GM03348 (cell line): Measurements from ENCODE around the gene NDUFB10.
"Not testable (repeated sequence)": the region's sequence is repeated elsewhere in the genome, so short reads cannot be mapped to it uniquely, and the experiment has no call there.

Experiments
- DNase-seq: peaks from one replicate; pipeline ENCODE4 v3.0.0; 2012; ENCODE audit warnings: low spot score

NDUFB10 gene

DNA sequence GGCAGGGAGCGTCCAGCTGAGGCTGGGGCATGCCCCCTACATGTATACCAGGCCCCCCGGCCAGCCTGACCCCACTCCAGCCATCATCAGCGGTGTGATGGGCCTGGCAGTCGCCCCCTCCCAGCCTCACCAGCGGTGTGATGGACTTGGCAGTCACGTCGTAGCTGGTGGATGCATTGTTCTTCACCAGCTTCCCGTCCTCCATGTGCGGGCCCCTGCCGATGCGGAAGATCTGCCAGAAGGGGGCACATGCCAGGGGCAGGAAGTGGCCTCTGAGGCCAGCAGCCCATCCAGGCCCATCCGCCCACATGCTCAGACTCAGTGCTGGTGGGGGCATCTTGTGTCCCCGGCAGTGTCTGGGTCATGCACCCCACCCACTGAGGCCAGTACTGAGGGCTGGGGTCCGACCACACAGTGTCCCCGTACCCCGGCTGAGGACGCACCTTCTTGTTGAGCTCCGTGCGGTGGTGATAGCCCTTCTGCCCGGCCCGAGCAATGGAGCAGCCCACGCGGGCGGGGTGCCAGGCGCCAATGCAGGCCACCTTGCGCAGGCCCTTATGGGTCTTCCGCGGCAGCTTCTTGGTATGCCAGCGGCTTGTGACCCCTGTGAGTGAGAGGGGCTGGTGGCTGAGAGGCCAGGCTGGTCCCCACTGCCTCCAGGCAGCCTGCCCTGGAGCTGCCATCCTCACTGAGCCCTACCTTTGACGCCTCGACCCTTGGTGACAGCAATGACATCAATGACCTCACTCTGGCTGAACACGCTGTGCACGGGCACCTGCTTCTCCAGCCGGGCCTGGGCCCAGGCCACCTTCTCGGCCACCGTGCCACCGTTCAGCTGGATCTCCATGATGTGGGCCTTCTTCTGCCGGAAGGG, 12.6 kb upstream of the NDUFB10 start:
- DNase-seq = no peak

DNA sequence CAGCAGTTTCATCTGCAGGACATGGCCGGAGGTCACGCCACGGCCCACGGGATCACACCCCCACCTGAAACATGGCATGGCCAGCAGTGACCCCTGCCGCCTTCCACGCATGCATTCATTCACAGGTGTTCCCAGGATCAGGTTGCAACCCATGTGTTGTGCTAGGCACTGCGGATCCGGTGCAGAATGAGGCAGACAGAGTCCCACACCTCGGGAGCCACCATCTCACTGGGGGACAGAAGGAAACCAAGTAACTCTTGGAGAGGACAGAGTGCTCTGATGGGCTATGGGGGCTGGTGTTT, 12.0 kb upstream of the NDUFB10 start:
- no peak for DNase-seq

DNA sequence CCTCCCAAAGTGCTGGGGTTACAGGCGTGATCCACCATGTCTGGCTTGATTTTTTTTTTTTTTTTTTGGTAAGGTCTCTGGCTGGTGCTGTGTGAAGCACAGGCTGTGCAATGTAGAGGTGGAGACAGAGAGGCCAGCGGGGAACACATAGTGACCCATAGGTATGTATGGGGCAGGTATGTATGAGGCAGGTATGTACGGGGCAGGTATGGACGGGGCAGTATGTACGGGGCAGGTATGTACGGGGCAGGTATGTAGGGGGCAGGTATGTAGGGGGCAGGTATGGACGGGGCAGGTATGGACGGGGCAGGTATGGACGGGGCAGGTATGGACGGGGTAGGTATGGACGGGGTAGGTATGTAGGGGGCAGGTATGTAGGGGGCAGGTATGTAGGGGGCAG, 9.8 kb upstream of the NDUFB10 start:
- DNase-seq = no peak

DNA sequence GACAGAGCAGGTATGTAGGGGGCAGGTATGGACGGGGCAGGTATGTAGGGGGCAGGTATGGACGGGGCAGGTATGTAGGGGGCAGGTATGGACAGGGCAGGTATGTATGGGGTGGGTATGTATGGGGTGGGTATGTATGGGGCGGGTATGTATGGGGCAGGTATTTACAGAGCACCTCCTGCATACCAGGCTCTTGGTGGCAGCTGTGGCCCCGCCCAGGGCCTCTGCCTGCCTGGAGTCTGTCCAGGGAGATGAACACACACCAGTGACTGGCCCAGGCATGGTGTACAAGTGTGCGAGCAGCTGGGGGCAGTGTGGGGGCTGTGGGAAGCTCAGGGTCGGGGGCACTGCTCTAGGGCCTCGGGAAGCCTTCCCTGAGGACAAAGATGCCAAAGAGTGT, 9.3 kb upstream of the NDUFB10 start:
- DNase-seq = no peak

DNA sequence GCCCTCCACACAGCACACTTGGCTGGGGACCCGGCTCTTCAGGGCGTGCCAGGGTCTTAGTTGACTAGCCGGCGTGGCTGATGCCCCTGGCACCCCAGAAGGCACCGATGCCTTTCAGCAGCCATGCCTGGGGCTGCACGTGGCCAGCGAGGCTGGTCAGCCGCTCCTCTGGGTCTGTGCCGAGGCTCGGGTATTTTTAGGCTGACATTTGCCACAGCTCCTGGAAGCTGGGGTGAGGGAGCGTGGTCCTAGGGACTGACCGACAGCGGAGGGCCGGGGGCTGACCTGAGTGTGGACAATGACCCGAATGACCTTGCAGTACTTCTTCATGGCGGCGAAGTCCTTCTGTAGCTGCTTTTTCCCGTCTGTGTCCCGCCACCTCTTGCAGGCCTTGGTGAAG, 8.8 kb upstream of the NDUFB10 start:
- DNase-seq = no peak

DNA sequence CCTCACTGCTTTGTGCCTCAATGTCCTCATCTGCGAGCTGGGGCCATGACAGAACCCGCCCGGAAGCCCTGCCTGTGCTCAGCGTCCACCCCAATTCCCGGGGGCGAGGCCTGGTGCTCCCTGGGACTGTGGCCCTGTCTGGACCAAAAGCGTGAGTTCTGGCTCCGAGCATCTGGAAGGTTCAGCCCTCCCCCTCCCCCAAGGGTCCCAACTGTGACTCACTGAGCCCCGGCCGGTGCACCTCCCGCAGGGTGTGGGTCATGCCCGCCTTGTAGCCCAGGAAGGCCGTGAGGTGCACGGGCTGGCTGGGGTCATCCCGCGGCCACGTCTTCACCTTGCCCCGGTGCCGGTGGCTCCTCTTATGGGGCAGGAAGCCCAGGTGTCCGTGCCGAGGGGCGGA, 5.6 kb upstream of the NDUFB10 start:
- no peak for DNase-seq

DNA sequence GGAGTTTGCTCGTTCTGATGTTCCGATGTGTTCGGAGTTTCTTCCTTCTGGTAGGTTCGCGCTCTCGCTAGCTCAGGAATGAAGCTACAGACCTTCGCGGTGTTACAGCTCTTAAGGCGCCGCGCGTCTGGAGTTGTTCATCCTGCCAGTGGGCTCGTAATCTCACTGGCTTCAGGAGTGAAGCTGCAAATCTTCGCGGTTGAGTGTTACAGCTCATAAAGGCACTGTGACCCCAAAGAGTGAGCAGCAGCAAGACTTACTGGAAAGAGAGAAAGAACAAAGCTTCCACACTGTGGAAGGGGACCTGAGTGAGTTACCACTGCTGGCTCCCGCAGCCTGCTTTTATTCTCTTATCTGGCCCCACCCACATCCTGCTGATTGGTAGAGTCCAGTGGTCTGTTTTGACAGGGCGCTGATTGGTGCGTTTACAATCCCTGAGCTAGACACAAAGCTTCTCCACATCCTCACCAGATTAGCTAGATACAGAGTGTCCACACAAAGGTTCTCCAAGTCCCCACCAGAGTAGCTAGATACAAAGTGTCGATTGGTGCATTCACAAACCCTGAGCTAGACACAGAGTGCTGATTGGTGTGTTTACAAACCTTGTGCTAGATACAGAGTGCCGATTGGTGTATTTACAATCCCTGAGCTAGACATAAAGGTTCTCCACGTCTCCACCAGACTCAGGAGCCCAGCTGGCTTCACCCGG, 1.8 kb upstream of the NDUFB10 start:
- DNase-seq = not testable (repeated sequence)

DNA sequence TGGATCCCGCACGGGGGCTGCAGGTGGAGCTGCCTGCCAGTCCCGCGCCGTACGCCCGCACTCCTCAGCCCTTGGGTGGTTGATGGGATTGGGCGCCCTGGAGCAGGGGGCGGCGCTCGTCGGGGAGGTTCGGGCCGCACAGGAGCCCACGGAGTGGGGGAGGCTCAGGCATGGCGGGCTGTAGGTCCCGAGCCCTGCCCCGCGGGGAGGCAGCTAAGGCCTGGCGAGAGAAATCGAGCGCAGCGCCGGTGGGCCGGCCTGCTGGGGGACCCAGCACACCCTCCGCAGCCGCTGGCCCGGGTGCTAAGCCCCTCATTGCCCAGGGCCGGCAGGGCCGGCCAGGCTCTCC, 1.2 kb upstream of the NDUFB10 start:
- not testable (repeated sequence) for DNase-seq

DNA sequence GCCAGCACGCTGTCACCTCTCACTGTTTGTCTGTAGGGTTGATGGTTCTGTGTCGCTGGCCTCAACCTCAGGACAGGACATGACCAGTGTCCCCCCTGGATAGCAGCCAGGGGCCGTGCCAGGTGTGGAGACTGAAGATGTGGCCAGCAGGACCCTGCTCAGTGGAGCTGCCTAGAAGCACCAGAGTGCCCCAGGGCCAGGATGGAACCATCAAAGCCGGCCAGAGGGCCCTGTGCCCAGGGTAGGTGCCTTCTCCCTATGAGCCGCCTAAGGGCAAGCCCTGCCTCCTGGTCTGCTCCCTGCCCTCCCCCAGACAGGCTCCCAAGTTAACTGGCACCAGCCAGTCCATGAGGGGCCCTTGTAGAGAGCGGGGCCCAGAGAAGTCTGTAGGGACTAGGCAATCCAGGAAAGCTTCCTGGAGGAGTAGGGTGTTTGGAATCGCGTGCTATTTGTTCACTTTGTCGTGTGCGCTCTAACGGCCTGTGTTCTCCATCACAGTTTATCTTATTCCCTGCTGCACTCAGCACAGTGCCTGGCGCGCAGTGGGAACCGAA, 546 bp upstream of the NDUFB10 start:
- DNase-seq = no peak

DNA sequence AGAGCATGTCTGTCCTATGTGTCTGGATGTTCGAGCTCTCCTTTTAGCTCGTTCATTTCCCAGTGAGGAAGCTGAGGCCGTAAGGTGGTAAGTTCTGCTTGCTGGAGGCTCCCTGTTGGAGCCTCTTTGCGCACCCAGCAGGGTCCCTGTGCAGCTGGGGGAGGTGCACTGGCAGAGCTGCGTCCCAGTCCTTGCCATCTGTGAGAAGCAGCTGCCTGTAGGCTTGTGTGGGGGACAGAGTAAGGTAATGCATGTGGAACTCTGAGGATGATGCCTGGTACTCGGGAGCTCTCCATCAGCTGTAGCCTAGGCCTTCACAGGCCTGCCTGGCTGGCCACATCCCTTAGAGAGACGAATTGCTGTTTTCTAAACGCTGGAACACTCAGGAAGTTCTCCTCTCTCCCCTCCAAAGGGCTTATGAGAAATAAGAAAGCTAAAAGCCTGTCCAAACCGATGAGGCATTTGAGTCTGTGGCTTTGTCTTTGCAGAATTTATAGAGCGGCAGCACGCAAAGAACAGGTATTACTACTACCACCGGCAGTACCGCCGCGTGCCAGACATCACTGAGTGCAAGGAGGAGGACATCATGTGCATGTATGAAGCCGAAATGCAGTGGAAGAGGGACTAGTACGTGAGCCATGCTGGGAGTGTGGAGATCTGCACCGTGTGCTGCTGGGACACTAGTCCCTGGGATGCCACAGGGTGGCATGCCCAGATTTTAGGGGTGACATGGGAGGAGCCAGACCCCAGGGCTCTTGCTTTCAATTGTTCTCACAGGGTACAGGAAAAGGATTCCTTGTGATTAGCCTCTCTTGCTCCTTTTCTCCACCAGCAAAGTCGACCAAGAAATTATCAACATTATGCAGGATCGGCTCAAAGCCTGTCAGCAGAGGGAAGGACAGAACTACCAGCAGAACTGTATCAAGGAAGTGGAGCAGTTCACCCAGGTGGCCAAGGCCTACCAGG, 1.6 kb downstream of the NDUFB10 start:
- DNase-seq = no peak

DNA sequence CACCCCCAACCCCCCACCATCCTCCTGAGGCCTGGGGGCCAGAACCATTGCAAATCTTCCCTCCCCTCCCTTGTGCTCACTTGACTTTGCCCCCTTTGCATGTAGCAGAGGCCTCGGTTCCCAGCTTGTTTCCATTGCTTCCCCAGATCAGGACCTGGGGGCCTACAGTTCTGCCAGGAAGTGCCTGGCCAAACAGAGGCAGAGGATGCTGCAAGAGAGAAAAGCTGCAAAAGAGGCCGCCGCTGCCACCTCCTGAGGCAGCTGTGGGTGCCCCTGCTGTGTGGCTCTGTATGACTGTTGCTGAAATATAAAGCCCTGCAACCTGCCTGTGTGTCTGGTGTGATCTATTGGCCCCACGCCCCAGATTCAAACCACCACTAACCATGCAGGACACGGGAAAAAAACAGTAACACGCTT, 2.3 kb downstream of the NDUFB10 start:
- DNase-seq = no peak

DNA sequence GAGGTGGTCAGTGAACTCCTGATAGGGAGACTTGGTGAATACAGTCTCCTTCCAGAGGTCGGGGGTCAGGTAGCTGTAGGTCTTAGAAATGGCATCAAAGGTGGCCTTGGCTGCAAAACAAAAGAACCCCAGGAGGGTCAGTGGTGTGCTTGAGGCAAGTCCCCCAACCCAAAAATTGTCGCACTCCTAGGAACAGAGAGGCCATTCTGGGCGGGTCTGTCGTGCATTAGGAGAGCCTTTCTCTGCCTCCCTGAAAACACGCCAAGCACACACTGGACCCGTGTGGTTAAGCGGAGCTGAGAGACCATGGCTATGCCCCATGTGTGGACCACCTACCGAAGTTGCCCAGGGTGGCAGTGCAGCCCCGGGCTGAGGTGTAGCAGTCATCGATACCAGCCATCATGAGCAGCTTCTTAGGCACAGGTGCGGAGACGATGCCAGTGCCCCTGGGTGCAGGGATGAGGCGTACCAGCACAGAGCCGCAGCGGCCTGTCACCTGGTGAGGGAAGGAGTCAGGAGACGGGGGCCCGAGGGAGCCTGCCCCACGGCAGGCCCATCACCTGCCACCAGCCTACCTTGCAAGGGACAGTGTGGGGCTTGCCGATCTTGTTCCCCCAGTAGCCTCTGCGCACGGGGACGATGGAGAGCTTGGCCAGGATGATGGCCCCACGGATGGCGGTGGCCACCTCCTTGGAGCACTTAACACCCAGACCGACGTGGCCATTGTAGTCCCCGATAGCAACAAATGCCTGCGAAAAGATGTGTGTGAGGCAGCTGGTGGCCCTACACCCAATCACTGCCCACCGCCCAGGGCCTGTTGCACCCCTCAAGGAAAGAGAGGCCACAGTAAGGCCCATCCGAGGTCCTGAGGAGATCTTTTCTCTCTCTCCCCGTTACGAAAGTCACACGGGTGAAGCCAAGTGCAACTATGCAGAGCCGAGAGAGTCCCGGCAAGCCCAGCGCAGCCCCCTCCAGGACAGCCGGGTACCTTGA, 3.1 kb downstream of the NDUFB10 start:
- DNase-seq = not testable (repeated sequence)

DNA sequence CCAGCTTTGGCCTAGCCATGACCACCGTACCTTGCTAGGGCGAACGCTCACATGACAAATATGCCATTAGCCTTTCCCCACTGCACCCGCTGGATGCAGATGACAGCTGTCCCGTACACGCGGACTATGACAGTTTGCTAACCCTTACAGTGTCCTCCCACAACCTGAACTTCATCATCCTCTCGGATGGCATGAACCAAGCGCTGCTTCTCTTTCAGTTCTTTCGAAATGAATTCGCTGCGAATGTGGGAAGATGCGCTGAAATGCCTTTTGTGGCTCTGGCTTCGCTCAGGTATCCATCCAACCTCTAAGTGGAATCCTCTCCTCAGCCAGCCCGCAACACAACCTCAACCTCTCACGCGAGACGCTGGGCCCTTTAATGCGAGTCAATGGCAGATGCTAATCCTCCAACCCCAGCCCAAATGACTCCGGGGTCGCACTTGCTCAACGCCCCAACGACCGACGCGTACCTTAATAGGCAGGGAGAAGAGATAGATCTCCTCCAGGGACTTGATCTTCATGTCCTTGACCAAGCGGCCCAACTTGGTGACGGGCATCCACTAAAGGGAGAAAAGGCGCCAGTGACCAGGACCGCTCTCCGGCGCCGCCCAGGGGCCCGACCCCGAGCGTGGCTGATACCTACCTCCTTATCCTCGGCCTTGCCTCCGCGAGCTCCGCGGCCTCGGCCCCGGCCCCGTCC, 4.6 kb downstream of the NDUFB10 start:
- peak; percentile 41 for DNase-seq

DNA sequence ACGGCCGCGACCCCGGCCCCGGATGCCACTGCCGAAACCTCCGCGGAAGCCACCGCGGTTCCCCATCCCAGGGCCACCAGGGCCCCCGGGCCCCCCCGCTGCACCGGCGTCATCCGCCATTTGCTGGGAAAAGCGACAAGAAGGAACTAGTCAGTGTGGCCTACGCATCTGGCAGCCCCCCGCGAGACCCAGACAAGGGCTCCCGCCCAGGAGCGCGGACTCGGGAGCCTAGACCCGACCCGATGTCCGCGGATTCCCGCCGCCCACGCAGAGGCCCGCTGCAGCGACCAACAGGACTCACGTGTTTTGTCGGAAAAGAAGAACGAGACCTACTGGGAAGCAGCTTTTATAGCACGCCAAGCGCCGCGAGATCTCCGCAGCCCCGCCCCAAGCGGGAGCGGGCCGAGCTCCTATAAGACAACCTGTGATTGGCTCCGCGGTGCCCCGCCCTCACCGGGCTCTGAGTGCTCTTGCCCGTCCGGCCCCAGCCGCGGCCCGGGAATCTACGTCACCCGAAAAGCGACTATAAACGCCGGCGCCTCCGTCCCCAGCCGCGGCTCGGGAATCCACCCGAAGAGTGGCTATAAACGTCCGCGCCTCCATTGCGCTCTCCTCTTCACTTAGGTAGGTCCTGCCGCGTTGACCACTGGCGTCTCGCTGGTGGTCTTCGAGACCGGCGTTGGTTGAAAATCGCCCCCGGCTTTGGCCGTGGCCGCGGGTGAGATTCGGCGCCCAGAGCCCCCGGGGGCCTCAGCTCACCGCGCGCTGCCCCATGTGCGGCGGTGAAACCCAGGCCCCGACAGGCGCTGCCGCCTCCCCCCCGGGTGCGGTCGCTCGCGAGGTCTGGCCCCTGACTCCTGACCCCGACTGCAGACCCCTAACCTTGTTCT, 5.4 kb downstream of the NDUFB10 start, which contains the start of gene RPS2:
RPS2 (minus strand) TSS at position 321 of the 890 bp plus-strand sequence; CDS start at position 120, 201 bp downstream.
- peak; percentile 100 for DNase-seq

DNA sequence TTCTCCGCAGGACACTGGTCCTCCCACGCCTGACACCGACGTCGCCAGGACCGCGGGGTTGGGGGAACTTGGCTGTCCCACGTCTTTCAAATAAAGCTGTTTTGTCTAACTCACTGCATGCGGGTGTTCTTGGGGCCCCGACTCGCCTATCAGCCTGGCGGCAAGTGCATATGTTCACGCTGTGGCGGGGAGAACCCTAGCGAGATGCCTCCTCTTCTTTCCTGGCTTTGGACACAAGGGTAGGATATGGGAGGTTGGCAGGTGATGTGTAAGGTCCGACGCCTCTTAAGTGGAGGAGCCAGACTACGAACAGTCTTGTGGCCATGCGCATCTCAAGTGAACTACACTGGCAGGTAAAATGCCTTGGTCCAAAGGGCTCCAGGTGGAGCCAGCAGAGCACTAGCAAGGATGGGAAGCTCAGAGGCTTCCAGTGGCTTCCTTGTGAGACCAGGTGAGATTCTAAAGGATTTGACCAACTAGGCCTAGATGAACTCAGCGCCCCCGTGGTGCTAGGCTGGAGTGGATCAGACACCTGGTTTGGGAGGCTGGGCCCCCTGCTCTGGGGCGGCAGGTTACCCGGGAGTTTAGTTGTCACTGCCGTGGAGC, 6.2 kb downstream of the NDUFB10 start:
- no peak for DNase-seq

DNA sequence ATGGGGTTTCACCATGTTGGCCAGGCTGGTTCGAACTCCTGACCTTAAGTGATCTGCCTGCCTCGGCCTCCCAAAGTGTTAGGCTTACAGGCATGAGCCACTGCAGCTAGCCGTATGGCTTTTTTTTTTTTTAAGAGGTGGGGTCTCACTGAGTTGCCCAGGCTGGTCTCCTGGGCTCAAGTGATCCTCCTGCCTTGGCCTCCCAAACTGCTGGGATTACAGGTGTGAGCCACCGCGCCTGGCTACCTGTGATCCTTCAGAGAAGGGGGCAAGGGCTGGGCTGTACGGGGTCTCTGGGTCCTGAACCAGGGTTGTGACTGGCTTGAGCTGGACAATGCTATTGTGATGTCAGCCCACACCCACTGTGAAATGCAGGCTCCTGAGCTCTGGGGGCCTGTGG, 7.1 kb downstream of the NDUFB10 start, which contains the start of gene RNF151:
RNF151 (plus strand) TSS at position 397 of the 400 bp plus-strand sequence. CDS start 26 bp downstream, outside the sequence.
- DNase-seq = no peak

DNA sequence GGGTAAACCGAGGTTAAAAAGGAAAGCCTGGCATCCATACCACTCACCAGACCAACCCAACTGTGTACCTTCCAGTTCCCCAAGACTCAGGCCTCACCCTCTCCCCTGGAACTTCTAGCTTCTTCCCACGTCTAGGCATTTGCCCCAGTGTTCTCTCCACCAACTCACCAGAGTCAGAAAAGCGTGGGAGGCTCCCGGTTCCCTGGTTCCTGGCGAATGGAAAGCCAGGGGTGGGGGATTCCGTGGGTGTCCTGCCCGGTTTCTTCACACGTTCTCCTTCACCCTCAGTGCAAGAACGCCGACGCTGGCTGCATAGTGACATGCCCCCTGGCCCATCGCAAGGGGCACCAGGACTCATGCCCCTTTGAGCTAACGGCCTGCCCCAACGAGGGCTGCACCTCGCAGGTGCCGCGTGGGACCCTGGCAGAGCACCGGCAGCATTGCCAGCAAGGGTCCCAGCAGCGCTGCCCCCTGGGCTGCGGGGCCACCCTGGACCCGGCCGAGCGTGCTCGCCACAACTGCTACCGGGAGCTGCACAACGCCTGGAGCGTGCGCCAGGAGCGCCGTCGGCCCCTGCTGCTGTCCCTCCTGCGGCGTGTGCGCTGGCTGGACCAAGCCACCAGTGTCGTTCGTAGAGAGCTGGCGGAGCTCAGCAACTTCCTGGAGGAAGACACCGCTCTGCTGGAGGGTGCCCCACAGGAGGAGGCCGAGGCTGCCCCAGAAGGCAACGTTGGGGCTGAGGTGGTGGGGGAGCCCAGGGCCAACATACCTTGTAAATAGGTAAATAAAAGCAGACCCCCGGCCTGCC, 9.0 kb downstream of the NDUFB10 start:
- DNase-seq = no peak
